IPS-15b (cell line): ENCODE measurements around the gene MRPL14.
"Not testable (repeated sequence)": the region's sequence is repeated elsewhere in the genome, so short reads cannot be mapped to it uniquely, and the experiment has no call there.

Source experiments
- H3K27me3 ChIP-seq: one replicate; pipeline ENCODE4 v1.6.1; 2013; ENCODE audit warnings: low read length; ENCODE audit not compliant: control insufficient read depth, insufficient read depth
- H3K36me3 ChIP-seq: one replicate; pipeline ENCODE4 v1.6.1; 2013; ENCODE audit warnings: low read length; ENCODE audit not compliant: control insufficient read depth, insufficient read depth
- H3K4me1 ChIP-seq: one replicate; pipeline ENCODE4 v1.6.1; 2013; ENCODE audit warnings: mild to moderate bottlenecking, low read length; ENCODE audit not compliant: control insufficient read depth, insufficient read depth
- H3K4me3 ChIP-seq: one replicate; pipeline ENCODE4 v1.5.1; 2013; ENCODE audit warnings: low read depth, low read length
- H3K9ac ChIP-seq: one replicate; pipeline ENCODE4 v1.6.1; 2013; ENCODE audit warnings: low read depth, mild to moderate bottlenecking, low read length
- H3K9me3 ChIP-seq: one replicate; pipeline ENCODE4 v1.6.1; 2013; ENCODE audit warnings: mild to moderate bottlenecking, low read length; ENCODE audit not compliant: control insufficient read depth, insufficient read depth

MRPL14 gene

GRCh38 chr6:44147256-44147655 is 20.0 kb upstream of the MRPL14 start:
- Histone ChIP-seq H3K4me1 (no peaks in the 10 kb centered on the region), H3K27me3 (no peaks in the 10 kb centered on the region), H3K9me3 (no peaks in the 10 kb centered on the region), H3K36me3 (peaks cover 19% of the 10 kb centered on the region), H3K4me3 (no peak overlapping the region), H3K9ac (no peak overlapping the region)

GRCh38 chr6:44146685-44147084 is 19.4 kb upstream of the MRPL14 start:
- Histone ChIP-seq H3K9me3 (no peaks in the 10 kb centered on the region), H3K9ac (no peak overlapping the region), H3K36me3 (peaks cover 19% of the 10 kb centered on the region), H3K4me1 (no peaks in the 10 kb centered on the region), H3K27me3 (no peaks in the 10 kb centered on the region), H3K4me3 (no peak overlapping the region)

GRCh38 chr6:44145839-44146238 is 18.6 kb upstream of the MRPL14 start:
- H3K4me1 ChIP-seq, result no peaks in the 10 kb centered on the region
- no peak overlapping the region for H3K9ac ChIP-seq
- H3K9me3 ChIP-seq, result no peaks in the 10 kb centered on the region
- no peaks in the 10 kb centered on the region for H3K27me3 ChIP-seq
- no peak overlapping the region for H3K4me3 ChIP-seq
- H3K36me3 ChIP-seq, result peaks cover 26% of the 10 kb centered on the region

GRCh38 chr6:44144536-44144935 is 17.3 kb upstream of the MRPL14 start:
- not testable (repeated sequence) for H3K9ac ChIP-seq, H3K4me3 ChIP-seq, H3K4me1 ChIP-seq, H3K9me3 ChIP-seq, H3K27me3 ChIP-seq
- H3K36me3 ChIP-seq, result peaks cover 29% of the 10 kb centered on the region

GRCh38 chr6:44143731-44144130 is 16.5 kb upstream of the MRPL14 start:
- Histone ChIP-seq H3K9ac (no peak overlapping the region), H3K9me3 (no peaks in the 10 kb centered on the region), H3K4me1 (no peaks in the 10 kb centered on the region), H3K36me3 (peaks cover 26% of the 10 kb centered on the region), H3K4me3 (no peak overlapping the region), H3K27me3 (no peaks in the 10 kb centered on the region)

- Histone ChIP-seq H3K36me3 (peaks cover 23% of the 10 kb centered on the region), H3K4me3 (no peak overlapping the region), H3K27me3 (no peaks in the 10 kb centered on the region), H3K9me3 (no peaks in the 10 kb centered on the region), H3K9ac (no peak overlapping the region), H3K4me1 (no peaks in the 10 kb centered on the region)
Measured at GRCh38 chr6:44142835-44143234, 15.6 kb upstream of the MRPL14 start.

GRCh38 chr6:44139351-44139743 is 12.1 kb upstream of the MRPL14 start:
- peaks cover 23% of the 10 kb centered on the region for H3K36me3 ChIP-seq

GRCh38 chr6:44138717-44139350 is 11.6 kb upstream of the MRPL14 start:
- no peaks in the 10 kb centered on the region for H3K9me3 ChIP-seq
- H3K4me3 ChIP-seq, result no peak overlapping the region
- peaks cover 23% of the 10 kb centered on the region for H3K36me3 ChIP-seq
- peaks cover 2% of the 10 kb centered on the region for H3K4me1 ChIP-seq
- no peak overlapping the region for H3K9ac ChIP-seq
- no peaks in the 10 kb centered on the region for H3K27me3 ChIP-seq

More at GRCh38 chr6:44139351-44139743, 12.1 kb upstream of the MRPL14 start:
- H3K4me1 ChIP-seq, result no peaks in the 10 kb centered on the region
- H3K27me3 ChIP-seq, result no peaks in the 10 kb centered on the region
- no peak overlapping the region for H3K9ac ChIP-seq
- no peaks in the 10 kb centered on the region for H3K9me3 ChIP-seq
- no peak overlapping the region for H3K4me3 ChIP-seq

GRCh38 chr6:44135875-44136274 is 8.6 kb upstream of the MRPL14 start:
- Histone ChIP-seq H3K4me1 (peaks cover 5% of the 10 kb centered on the region), H3K36me3 (peaks cover 17% of the 10 kb centered on the region), H3K27me3 (no peaks in the 10 kb centered on the region), H3K9me3 (no peaks in the 10 kb centered on the region), H3K9ac (no peak overlapping the region), H3K4me3 (no peak overlapping the region)

- peaks cover 12% of the 10 kb centered on the region for H3K36me3 ChIP-seq
- no peak overlapping the region for H3K9ac ChIP-seq
- no peaks in the 10 kb centered on the region for H3K27me3 ChIP-seq
- peaks cover 5% of the 10 kb centered on the region for H3K4me1 ChIP-seq
- no peaks in the 10 kb centered on the region for H3K9me3 ChIP-seq
- no peak overlapping the region for H3K4me3 ChIP-seq
Measured at GRCh38 chr6:44135173-44135758, 8.0 kb upstream of the MRPL14 start.

- Histone ChIP-seq H3K9me3 (no peaks in the 10 kb centered on the region), H3K4me3 (no peak overlapping the region), H3K27me3 (no peaks in the 10 kb centered on the region), H3K4me1 (peaks cover 5% of the 10 kb centered on the region), H3K9ac (no peak overlapping the region), H3K36me3 (peaks cover 10% of the 10 kb centered on the region)
Measured at GRCh38 chr6:44133981-44134711, 6.9 kb upstream of the MRPL14 start.
